WTC11 (cell line): ENCODE measurements around the gene GTF2H4. TPM values are rescaled to one million over a fixed set of nuclear protein-coding genes. Genes with fewer than 3 reads are reported as not detected.

Experiments
- ATAC-seq: fragments of 200-7000 bp; cut with Tn5 transposase; 2 replicates; pipeline ENCODE4 v1.10.0; 2021; ENCODE audit warnings: mild to moderate bottlenecking, moderate library complexity
- CTCF ChIA-PET: fragments of 300-600 bp; sonication (Branson Sonifier 250); formaldehyde crosslinking; loops from one replicate; lab custom pipeline; 2021; ENCODE audit warnings: antibody characterized with exemption; lab: Charles Lee
- POLR2A ChIA-PET: fragments of 350-600 bp; sonication (Branson Sonifier 250); formaldehyde crosslinking; loops from one replicate; lab custom pipeline; 2021; ENCODE audit warnings: antibody characterized with exemption; lab: Charles Lee
- DNase-seq: peaks from one replicate; pipeline ENCODE4 v3.0.0; 2021; ENCODE audit warnings: low spot score
- H3K27ac Mint-ChIP-seq: 2 replicates; pipeline ENCODE4 v1.8.0; 2021; ENCODE audit warnings: mixed read lengths
- H3K27me3 Mint-ChIP-seq: 2 replicates; pipeline ENCODE4 v1.8.0; 2021; ENCODE audit warnings: low read depth, mild to moderate bottlenecking, moderate library complexity, mixed read lengths
- H3K36me3 Mint-ChIP-seq: 2 replicates; pipeline ENCODE4 v1.8.0; 2021; ENCODE audit warnings: mixed read lengths
- H3K4me1 Mint-ChIP-seq: 2 replicates; pipeline ENCODE4 v1.8.0; 2022; ENCODE audit warnings: mixed read lengths
- H3K4me3 Mint-ChIP-seq: 2 replicates; pipeline ENCODE4 v1.8.0; 2021; ENCODE audit warnings: mild to moderate bottlenecking, moderate library complexity, mixed read lengths
- H3K9me3 Mint-ChIP-seq: 2 replicates; pipeline ENCODE4 v1.8.0; 2021; ENCODE audit warnings: mixed read lengths
- AFF4 ChIP-seq: sonication (generic); formaldehyde crosslinking; IDR thresholded peaks from 2 replicates; pipeline ENCODE4 v1.8.1; 2023; ENCODE audit warnings: mild to moderate bottlenecking, missing genetic modification reagents, borderline replicate concordance
- CDX4 ChIP-seq: fragments of 250-450 bp; sonication (Bioruptor Pico); IDR thresholded peaks from 2 replicates; pipeline ENCODE4 v1.9.0; 2021; ENCODE audit warnings: moderate library complexity, mild to moderate bottlenecking, inconsistent platforms, borderline replicate concordance
- JUN ChIP-seq: sonication (generic); formaldehyde crosslinking; IDR thresholded peaks from 2 replicates; pipeline ENCODE4 v1.8.0; 2023; ENCODE audit warnings: mild to moderate bottlenecking, missing genetic modification reagents
- NFYB ChIP-seq: sonication (generic); formaldehyde crosslinking; conservative IDR thresholded peaks from 2 replicates; pipeline ENCODE4 v1.8.0; 2022; ENCODE audit warnings: low read depth, missing genetic modification reagents
- NR1H2 ChIP-seq: sonication (generic); formaldehyde crosslinking; IDR thresholded peaks from 2 replicates; pipeline ENCODE4 v1.9.0; 2021; ENCODE audit warnings: mild to moderate bottlenecking, moderate library complexity, missing genetic modification reagents
- NR2C2 ChIP-seq: sonication (generic); formaldehyde crosslinking; IDR thresholded peaks from 2 replicates; pipeline ENCODE4 v1.8.0; 2022; ENCODE audit warnings: mild to moderate bottlenecking, missing genetic modification reagents
- PREB ChIP-seq: sonication (generic); formaldehyde crosslinking; IDR thresholded peaks from 2 replicates; pipeline ENCODE4 v1.8.1; 2022; ENCODE audit warnings: mild to moderate bottlenecking, missing genetic modification reagents, moderate library complexity, borderline replicate concordance
- TCF7 ChIP-seq: sonication (generic); formaldehyde crosslinking; IDR thresholded peaks from 2 replicates; pipeline ENCODE4 v1.8.0; 2022; ENCODE audit warnings: mild to moderate bottlenecking, low read depth, missing genetic modification reagents, moderate library complexity
- TEAD4 ChIP-seq: sonication (generic); formaldehyde crosslinking; IDR thresholded peaks from 2 replicates; pipeline ENCODE4 v1.8.0; 2022; ENCODE audit warnings: mild to moderate bottlenecking, missing genetic modification reagents
- ZBTB43 ChIP-seq: sonication (generic); formaldehyde crosslinking; IDR thresholded peaks from 2 replicates; pipeline ENCODE4 v1.8.1; 2023; ENCODE audit warnings: mild to moderate bottlenecking, missing genetic modification reagents
- ZNF121 ChIP-seq: sonication (generic); formaldehyde crosslinking; IDR thresholded peaks from 2 replicates; pipeline ENCODE4 v1.8.0; 2023; ENCODE audit warnings: missing genetic modification reagents
- ZNF138 ChIP-seq: sonication (generic); formaldehyde crosslinking; conservative IDR thresholded peaks from 2 replicates; pipeline ENCODE4 v1.8.1; 2022; ENCODE audit warnings: mild to moderate bottlenecking, moderate library complexity, missing genetic modification reagents
- ZNF317 ChIP-seq: sonication (generic); formaldehyde crosslinking; IDR thresholded peaks from 2 replicates; pipeline ENCODE4 v1.8.1; 2023; ENCODE audit warnings: low read depth, mild to moderate bottlenecking, moderate library complexity, missing genetic modification reagents, borderline replicate concordance
- ZNF416 ChIP-seq: fragments of 250-450 bp; sonication (Bioruptor Pico); IDR thresholded peaks from 2 replicates; pipeline ENCODE4 v1.9.0; 2021; ENCODE audit warnings: mild to moderate bottlenecking, inconsistent platforms
- total RNA-seq: library from RNA; stranded (reverse); gene quantifications from 3 replicates; pipeline ENCODE4 v1.2.3, GENCODE V29; 2021

The GTF2H4 gene
- total RNA-seq, 1 experiment from 2014 or later, result 49.2 TPM

- TF ChIP-seq AFF4 (CRISPR knock-in tag) (no peak), ZNF416 (CRISPR knock-in tag) (no peak), ZNF138 (CRISPR knock-in tag) (no peak), ZNF317 (CRISPR knock-in tag) (no peak)
These were observed 27.0 kb downstream of the GTF2H4 start (continued) for GRCh38 chr6:30935018-30935417.

- Mint-ChIP-seq H3K9me3 (no peaks in the 10 kb centered on the region), H3K27ac (no peak overlapping the region), H3K27me3 (no peaks in the 10 kb centered on the region; the same call in 1 of the 2 replicates), H3K4me3 (no peak overlapping the region), H3K4me1 (peaks cover 27% of the 10 kb centered on the region), H3K36me3 (no peaks in the 10 kb centered on the region)
- TF ChIP-seq TCF7 (CRISPR knock-in tag) (no peak), NR1H2 (CRISPR knock-in tag) (no peak)
- ChIA-PET CTCF (interaction anchor here (0.6 to 2.5 kb wide), 4 partner anchors 142 to 462 kb away, joined by 3 to 11 read pairs (median 4); no protein-coding TSS in a partner anchor), POLR2A (no interaction called here)
- DNase-seq (no peak), ATAC-seq (no peak)
These were observed 29.3 kb downstream of the GTF2H4 start for GRCh38 chr6:30937265-30937664.

GRCh38 chr6:30938730-30939129 is 30.7 kb downstream of the GTF2H4 start:
- TF ChIP-seq NFYB (CRISPR knock-in tag) (no peak), ZBTB43 (CRISPR knock-in tag) (no peak), ZNF121 (CRISPR knock-in tag) (no peak), PREB (CRISPR knock-in tag) (no peak), CDX4 (CRISPR knock-in tag) (no peak), TEAD4 (no peak), JUN (CRISPR knock-in tag) (no peak), NR1H2 (CRISPR knock-in tag) (no peak), NR2C2 (no peak)
- DNase-seq (no peak), ATAC-seq (no peak)
- CTCF ChIA-PET, result interaction anchor here (0.9 to 2.5 kb wide), 2 partner anchors 132 to 149 kb away, joined by 4 to 11 read pairs; no protein-coding TSS in a partner anchor
- H3K9me3 Mint-ChIP-seq, result no peaks in the 10 kb centered on the region
- POLR2A ChIA-PET, result no interaction called here
- H3K27me3 Mint-ChIP-seq, result no peaks in the 10 kb centered on the region; the same call in 1 of the 2 replicates
- H3K4me3 Mint-ChIP-seq, result no peak overlapping the region
- no peak overlapping the region for H3K27ac Mint-ChIP-seq
- no peaks in the 10 kb centered on the region for H3K36me3 Mint-ChIP-seq
- H3K4me1 Mint-ChIP-seq, result peaks cover 39% of the 10 kb centered on the region
